Stimulated activated CD8-positive, alpha-beta memory T cell treated with anti-CD3 and anti-CD28 coated beads, Interleukin-4, amount 100 ng/mL, for 4 hours (primary cell): ENCODE measurements around the gene TREH.

ENCODE experiments used
- DNase-seq, 2 donors: peaks; one replicate each; pipeline ENCODE4 v3.0.0-alpha.2; 2020; ENCODE audit warnings: low read depth in 2 of 2, low spot score in 1 of 2

The TREH gene

DNA sequence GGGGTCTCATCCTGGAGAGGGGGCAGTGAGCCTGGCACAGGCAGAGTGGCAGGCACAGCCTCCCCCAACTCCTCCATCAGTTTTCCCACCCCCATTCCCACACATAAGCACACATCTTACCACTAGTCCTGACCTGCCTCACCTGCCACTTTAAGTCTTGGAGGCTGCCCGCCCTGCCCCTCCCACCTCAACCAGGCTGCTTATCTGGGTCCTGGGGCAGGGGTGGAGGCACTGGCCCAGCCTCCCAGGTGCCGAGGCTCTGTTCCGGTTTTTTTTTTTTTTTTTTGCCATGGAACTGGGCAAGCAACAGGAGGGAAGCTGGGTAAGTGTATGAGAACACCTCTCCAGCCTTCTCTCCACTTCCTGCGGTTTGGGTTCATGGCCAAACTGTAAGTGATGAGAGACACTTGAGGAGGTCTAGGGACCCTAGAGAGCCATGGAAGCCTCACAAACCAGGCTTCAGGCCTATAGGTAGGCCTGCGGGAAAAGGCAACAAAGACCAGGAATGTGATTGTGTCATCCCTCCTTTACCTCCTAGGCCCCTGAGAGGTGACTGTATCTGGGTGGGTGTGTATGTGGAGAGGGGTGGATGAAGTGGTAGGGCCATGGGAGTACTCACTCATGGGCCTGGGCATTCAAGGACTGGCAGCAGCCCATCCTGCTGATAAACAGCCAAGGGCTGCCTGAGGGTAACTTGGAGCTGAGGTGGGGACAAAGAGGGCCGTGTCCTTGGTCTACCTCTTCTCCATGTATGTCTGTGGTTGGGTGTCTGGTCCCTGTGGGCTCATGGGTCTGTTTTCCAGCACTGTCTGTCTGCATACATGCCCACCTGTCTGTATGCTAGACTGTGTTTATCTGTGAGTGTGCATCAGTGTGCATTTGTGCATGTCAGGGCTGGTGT lies 49.4 kb downstream of the TREH start:
- DNase-seq: no peak

- DNase-seq: no peak
Observed at GRCh38 chr11:118628861-118629549, 50.4 kb downstream of the TREH start.

DNA sequence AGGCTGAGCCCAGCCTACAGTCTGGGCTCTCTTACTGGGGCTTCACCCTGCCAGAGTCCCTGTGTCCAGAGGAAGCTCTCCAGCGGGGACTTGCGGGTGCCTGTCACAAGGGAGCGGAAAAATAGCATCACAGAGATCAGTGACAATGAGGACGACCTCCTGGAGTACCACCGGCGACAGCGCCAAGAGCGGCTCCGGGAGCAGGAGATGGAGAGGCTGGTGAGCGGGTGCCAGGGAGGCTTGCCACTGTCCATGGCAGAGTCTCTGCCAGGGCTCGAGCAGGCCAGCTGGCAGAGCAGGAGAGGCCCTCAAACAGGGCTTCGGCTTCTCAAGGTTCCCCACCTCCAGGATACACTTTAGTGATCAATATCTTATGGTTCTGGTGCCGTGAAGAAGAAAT lies 51.0 kb downstream of the TREH start:
- no peak for DNase-seq

DNA sequence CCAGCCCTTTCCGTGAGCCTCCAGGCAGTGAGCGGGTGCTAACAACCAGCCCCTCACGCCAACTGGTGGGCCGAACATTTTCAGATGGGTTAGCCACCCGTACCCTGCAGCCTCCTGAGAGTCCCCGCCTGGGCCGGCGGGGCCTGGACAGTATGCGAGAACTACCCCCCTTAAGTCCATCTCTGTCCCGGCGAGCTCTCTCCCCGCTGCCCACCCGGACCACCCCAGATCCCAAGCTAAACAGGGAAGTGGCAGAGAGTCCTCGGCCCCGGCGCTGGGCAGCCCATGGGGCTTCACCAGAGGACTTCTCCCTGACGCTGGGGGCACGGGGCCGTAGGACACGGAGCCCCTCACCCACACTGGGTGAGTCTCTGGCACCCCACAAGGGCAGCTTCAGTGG lies 51.4 kb downstream of the TREH start:
- no peak for DNase-seq

- DNase-seq: no peak
Observed at GRCh38 chr11:118627566-118627965, 51.9 kb downstream of the TREH start.

DNA sequence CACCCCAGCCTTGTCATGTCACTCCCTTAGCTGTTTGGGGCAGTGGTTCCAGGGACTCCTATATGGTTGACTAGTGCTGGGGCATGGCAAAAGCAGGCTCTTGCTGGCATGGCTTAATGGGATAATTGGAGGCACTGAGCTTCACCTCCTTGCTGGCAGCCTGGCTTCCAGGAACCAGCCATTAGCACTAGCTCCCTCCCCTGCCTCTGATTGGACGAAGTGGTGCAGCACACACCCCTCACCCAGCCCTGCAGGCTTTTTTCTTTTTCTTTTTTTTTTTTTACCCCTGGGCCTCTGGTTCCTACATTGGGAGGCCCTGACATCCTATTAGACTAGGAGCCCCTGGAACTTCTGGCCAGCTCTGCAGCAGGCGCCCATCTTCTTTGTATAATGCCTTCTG lies 53.5 kb downstream of the TREH start:
- DNase-seq: no peak

GRCh38 chr11:118625036-118625690 lies 54.3 kb downstream of the TREH start:
- no peak for DNase-seq

- no peak for DNase-seq
Observed at GRCh38 chr11:118623269-118623655, 56.2 kb downstream of the TREH start.

- DNase-seq: no peak
Observed at GRCh38 chr11:118622376-118623268, 56.8 kb downstream of the TREH start.

DNA sequence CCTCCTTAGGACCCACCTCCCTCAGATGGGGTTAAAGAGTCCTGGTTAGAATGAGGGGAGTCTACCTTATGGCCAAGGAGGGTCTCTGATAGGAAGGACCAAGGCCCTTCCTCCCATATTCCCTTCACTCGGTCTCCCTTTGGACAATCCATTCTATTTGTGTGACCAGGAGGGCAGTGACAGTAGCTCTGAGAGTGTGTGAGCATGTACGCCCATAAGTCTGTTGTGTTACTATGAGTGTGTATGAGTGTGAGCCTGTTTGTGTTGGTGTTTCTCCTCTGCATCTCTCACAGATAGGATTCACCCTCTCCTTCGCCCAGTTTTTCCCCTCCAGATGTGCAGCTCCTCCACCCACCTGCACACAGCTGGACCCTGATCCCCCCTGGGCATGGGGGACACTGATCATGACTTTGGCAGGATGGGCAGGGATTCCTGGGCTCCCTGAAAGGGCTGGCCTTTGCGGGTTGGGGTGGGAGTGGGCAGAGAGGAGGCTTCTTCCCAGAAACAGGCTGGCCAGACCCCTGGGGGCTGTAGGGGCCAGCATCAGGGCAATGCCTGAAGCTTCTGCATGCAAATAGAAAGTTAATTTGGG lies 57.6 kb downstream of the TREH start:
- no peak for DNase-seq

GRCh38 chr11:118621071-118621783 lies 58.2 kb downstream of the TREH start:
- DNase-seq: no peak

GRCh38 chr11:118620529-118621070 lies 58.9 kb downstream of the TREH start:
- DNase-seq: no peak

DNA sequence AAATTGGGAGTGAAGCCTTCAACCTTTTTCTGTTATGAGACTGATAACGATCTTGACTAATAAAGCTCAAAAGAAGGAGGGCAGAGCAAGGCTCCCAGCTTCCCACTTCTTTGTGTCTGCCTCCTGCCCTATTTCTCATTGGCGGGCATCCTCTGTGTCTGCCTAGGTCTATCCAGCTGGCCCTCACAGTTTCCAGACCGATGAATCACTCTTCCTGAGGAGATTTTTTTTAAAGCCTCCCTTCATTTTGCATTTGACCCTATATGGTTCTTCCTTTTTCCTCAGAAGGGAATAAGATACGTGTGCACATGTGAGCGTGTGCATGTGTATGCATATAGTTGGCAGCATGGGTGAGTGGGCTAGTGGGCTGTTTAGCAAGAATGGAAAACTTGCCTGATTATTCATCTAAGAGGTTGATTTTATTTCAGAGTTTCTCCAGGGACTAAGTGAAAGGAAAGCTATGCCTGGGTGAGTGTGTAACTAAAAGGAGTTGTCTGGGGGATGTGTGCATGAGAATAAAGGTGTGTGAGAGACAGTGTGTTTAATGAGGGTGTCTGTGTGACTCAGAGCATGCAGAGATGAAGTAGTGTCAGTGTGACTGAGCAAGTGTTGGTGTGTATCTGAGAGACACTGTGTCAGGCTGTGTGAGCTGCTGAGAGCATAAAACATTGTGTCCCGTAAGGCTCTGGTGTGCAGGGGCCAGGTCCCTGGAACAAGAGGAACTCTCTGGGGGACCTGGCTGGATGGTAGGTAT lies 59.8 kb downstream of the TREH start:
- DNase-seq: no peak

DNA sequence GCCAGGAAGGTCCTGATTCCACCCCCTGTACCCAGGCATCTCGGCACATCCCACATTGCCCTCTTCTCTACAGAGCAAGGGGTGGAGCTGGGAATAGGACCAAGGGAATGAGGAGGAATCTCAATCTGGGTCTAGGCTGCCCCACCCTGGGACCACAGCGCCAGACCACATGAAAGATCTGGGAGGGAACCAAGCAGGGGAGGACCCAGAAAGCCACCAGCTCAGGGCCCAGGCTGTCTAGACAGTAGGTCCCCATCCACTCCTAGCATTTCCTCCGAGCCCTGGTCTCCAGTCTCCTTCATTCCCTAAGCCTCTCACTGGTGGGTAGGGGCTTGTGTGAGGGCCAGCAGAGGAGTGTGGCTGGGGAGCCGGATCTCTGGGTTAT lies 60.5 kb downstream of the TREH start:
- no peak for DNase-seq

DNA sequence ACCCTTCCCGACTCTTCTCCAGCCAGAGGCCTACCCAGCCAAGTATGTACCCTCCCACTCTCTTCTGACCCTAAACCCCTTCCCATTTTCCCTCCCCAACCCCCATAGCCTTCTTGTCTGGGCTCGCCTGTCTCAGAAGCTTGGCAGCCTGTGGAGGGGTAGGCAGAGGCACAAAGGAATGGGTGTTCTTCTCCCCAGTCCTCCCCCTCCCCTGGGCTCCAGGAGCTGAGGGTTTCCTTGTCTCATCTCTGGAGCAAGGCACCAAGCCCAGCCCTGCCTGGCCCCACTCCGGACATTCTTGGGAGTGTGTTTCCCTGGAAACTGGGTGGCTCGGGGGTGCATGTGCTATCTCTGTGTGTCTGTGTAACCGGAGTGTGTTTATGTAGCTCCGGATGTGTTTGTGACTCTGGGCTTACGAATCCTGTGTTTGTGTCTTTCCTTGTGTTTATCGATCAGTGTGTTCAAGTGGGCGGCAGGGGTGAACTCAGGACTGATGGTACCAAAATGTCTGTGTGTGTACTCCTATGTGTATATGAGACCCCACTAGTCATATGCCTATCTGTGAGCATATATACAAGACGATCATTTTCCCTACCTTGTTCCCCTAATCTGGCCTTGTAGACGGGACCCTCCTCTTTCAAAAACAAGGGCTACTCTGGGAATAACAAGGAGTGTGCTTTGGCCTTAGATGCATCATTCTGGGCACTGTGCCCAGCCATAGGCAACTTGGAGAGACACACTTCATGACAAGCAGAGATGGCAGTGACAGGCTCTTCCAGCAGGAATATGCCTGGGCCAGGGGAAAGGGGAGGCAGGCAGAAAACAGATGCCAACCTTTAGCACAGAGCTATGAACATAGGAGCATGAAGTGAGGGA lies 61.1 kb downstream of the TREH start:
- DNase-seq: no peak

DNA sequence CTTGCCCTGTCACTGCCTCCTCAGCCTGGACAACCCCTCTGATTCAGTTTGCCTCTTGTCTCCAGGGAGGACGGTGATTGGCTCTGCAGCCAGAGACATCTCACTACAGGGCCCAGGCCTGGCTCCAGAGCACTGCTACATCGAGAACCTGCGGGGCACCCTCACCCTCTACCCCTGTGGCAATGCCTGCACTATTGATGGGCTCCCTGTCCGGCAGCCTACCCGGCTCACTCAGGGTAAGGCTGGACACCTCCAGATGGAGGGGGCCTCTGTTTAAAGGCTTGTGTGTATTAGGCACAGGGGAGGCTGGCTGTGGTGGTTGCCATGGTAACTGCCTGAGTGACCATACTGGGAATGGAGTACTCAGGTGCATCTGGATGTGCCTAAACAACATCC lies 63.5 kb downstream of the TREH start:
- DNase-seq: no peak

DNA sequence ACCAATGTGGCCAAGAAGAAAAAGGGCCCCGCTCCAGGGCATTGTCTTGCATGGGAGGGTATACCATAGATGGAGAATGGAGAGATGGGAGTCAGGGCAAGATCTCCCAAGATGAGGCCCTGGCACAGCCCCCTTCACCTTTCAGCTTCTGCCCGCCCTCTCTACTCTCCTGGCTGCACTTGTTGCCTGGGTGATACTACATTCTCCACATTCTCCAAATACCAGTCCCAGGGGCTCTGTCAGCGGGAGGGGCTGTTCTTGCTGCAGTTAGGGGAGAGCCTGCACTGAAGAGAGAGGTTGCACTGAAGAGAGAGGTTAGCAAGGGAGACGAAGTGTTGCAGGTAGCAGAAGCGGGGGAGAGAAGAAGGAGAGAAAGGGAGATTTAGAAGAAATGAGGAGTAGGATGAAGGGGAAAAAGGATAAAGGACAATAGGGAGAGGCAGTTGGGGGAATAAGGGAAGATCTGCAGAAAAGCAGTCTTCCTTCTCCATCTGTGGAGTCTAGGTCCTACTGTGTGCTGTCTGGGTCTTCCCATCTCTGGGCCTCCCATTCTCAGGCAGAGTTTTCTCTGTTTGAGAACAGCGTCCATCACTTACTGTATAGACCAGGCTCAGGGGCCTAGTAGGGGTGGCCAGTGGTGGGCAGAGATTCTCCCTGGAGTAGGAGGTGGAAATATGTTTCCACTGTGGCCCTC lies 64.0 kb downstream of the TREH start:
- DNase-seq: no peak

DNA sequence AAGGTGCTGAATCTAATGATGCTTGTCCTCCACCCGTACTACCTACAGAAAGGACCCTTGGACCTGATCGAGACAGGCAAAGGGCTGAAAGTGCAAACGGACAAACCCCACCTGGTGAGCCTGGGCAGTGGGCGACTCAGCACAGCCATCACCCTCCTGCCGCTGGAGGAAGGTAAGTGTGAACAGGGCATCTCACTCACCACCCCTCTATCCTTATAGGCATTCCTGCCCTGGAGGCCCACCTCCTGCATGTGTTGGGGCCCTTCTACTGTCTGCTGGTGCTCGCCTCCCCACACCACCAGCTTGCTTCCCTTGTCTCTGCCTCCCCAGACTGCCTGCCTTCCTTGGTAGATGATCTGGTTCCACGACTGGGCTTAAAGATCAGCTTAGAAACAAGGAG lies 64.9 kb downstream of the TREH start:
- DNase-seq: no peak
